Nephron (organoid): ENCODE data around the gene PPHLN1.
"Not testable (repeated sequence)": the region's sequence is repeated elsewhere in the genome, so short reads cannot be mapped to it uniquely, and the experiment has no call there.

Experiments used
- H3K27ac Mint-ChIP-seq, 3 experiments: 2 replicates each; pipeline ENCODE4 v1.8.0; 2020; ENCODE audit warnings: mixed read lengths in 3 of 3, mild to moderate bottlenecking in 2 of 3, moderate library complexity in 1 of 3
- H3K27me3 Mint-ChIP-seq: 2 replicates; pipeline ENCODE4 v1.8.0; 2021; ENCODE audit warnings: low read depth, mild to moderate bottlenecking, moderate library complexity, mixed read lengths
- H3K36me3 Mint-ChIP-seq: 2 replicates; pipeline ENCODE4 v1.8.0; 2020; ENCODE audit warnings: low read depth, mixed read lengths
- H3K4me1 Mint-ChIP-seq: 2 replicates; pipeline ENCODE4 v1.8.0; 2020; ENCODE audit warnings: mixed read lengths
- H3K4me3 Mint-ChIP-seq, 3 experiments: 2 replicates each; pipeline ENCODE4 v1.8.0; 2020; ENCODE audit warnings: mild to moderate bottlenecking in 3 of 3, mixed read lengths in 3 of 3, moderate library complexity in 2 of 3
- H3K9me3 Mint-ChIP-seq: 2 replicates; pipeline ENCODE4 v1.8.0; 2020; ENCODE audit warnings: mixed read lengths
- TF ChIP-seq, protein P1 (sequence below), 3 experiments: fragments of 200-600 bp; sonication (generic); IDR thresholded peaks; one replicate each; pipeline ENCODE4 v1.5.0; 2021; ENCODE audit warnings: antibody characterized with exemption in 3 of 3; ENCODE audit not compliant: unreplicated experiment in 3 of 3

PPHLN1 gene

DNA sequence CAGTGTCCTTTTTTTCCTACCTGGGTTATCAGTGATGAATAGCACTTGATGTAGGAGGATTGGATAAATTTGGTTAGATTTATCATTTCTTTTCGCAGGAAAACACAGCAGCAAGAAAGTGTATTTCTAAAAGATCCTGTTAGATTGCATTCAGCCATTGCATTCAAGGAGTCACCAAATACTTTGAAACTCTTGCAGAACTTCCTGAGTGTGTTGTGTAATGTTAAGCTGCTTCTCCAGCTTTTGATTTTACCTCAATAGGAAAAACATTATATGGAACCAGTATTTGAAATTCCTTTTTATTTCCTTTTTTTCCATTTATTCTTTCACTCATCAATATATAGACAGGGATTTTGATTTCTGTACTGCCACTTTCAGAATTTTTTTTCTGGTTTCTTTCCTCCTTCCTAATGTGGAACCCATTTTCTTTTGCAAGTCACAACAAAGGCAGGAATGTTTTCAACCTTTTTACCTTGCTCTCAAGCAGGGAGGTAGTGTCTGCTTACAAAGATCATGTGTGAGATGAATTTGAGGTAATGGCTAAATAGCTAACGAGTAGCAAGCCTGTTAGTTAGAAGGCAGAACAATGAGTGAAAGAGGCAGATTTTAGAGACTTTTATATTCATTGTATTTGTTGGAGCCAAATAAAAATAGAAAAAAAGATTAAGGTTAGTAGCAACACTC lies 56.2 kb downstream of the PPHLN1 start:
- Mint-ChIP-seq H3K4me3 (no peak overlapping the region), H3K27me3 (no peaks in the 10 kb centered on the region), H3K27ac (peak overlapping the region in 2 of 3 experiments; percentile 21 to 25), H3K36me3 (peaks cover 26% of the 10 kb centered on the region), H3K9me3 (no peaks in the 10 kb centered on the region), H3K4me1 (peaks cover 15% of the 10 kb centered on the region)
- TF ChIP-seq, protein P1, sequence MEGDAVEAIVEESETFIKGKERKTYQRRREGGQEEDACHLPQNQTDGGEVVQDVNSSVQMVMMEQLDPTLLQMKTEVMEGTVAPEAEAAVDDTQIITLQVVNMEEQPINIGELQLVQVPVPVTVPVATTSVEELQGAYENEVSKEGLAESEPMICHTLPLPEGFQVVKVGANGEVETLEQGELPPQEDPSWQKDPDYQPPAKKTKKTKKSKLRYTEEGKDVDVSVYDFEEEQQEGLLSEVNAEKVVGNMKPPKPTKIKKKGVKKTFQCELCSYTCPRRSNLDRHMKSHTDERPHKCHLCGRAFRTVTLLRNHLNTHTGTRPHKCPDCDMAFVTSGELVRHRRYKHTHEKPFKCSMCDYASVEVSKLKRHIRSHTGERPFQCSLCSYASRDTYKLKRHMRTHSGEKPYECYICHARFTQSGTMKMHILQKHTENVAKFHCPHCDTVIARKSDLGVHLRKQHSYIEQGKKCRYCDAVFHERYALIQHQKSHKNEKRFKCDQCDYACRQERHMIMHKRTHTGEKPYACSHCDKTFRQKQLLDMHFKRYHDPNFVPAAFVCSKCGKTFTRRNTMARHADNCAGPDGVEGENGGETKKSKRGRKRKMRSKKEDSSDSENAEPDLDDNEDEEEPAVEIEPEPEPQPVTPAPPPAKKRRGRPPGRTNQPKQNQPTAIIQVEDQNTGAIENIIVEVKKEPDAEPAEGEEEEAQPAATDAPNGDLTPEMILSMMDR (IDR thresholded peaks at IDR 0.05; ENCODE audit: unreplicated experiment in 3 of 3), result no peak

DNA sequence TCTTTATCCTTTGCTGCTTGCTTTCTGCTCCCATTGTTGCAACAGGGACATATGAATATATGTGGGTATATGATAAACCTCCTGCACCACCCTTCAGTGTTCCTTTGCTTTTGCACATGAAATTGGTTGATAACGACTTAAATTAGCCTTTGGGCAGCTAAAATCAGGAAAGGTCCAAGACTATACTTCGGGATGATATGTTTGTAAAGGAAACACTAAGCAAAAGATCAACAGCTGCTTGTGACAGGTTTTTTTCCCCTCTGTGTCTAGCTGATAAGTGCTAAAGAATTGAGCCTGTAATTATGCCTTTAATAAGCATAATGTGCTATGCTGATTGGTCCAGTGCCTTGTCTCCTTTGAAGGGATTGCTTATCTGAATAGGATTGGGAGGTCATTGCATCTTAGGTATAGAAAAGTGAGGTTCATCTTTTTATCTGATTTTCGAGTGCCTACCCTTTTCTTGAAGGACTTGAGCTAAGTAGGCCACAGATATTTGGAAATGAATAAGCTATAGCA lies 59.4 kb downstream of the PPHLN1 start:
- Mint-ChIP-seq H3K4me3 (no peak overlapping the region), H3K36me3 (peaks cover 45% of the 10 kb centered on the region), H3K4me1 (peaks cover 15% of the 10 kb centered on the region), H3K27me3 (no peaks in the 10 kb centered on the region), H3K27ac (peak overlapping the region; percentile 21 to 40 (median 38)), H3K9me3 (no peaks in the 10 kb centered on the region)
- TF ChIP-seq, protein P1 (IDR thresholded peaks at IDR 0.05; ENCODE audit: unreplicated experiment in 3 of 3), result no peak

DNA sequence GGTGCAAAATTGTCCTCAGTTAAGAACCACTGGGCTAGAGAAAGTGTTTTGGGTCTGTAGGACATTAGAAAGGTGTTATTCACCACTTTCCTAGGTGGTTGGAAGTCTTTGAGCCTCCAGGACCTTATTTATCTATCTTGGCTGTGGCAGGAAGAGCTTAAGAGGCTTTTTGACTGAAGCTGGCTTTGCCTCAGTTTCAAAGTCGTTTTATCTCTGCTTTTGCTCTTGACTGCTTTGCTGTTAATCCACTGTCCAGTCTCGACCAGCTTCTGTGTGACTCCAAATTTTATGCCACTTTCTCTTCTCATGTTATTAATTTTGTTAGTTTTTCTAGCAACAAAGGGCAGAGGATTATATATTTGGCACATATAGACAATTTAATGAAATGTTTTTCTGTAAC lies 60.3 kb downstream of the PPHLN1 start:
- H3K27me3 Mint-ChIP-seq, result no peaks in the 10 kb centered on the region

DNA sequence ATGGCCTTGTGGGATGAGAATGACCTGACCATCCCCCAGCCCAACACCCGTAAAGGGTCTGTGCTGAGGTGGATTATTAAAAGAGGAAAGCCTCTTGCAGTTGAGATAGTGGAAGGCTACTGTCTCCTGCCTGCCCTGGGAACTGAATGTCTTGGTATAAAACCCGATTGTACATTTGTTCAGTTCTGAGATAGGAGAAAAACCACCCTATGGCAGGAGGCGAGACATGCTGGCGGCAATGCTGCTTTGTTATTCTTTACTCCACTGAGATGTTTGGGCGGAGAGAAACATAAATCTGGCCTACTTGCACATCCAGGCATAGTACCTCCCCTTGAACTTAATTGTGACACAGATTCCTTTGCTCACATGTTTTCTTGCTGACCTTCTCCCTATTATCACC lies 62.1 kb downstream of the PPHLN1 start:
- H3K9me3 Mint-ChIP-seq, H3K27me3 Mint-ChIP-seq: not testable (repeated sequence)
- H3K4me3 Mint-ChIP-seq, result peak overlapping the region in 1 of 3 experiments; percentile 29
- H3K36me3 Mint-ChIP-seq, result peaks cover 51% of the 10 kb centered on the region
- H3K4me1 Mint-ChIP-seq, result peaks cover 15% of the 10 kb centered on the region
- H3K27ac Mint-ChIP-seq, result peak overlapping the region; percentile 76 to 89 (median 84)

More for the DNA sequence above, 60.3 kb downstream of the PPHLN1 start:
- TF ChIP-seq, protein P1 (IDR thresholded peaks at IDR 0.05; ENCODE audit: unreplicated experiment in 3 of 3), result no peak
- Mint-ChIP-seq H3K9me3 (no peaks in the 10 kb centered on the region), H3K4me1 (peaks cover 15% of the 10 kb centered on the region), H3K27ac (peak overlapping the region; percentile 9 to 70 (median 61)), H3K36me3 (peaks cover 53% of the 10 kb centered on the region), H3K4me3 (no peak overlapping the region)

GRCh38 chr12:42394429-42394828 lies 68.5 kb downstream of the PPHLN1 start:
- peaks cover 36% of the 10 kb centered on the region for H3K36me3 Mint-ChIP-seq
- no peak overlapping the region for H3K4me3 Mint-ChIP-seq
- peaks cover 16% of the 10 kb centered on the region for H3K4me1 Mint-ChIP-seq
- H3K27ac Mint-ChIP-seq, result no peak overlapping the region
- TF ChIP-seq, protein P1 (IDR thresholded peaks at IDR 0.05; ENCODE audit: unreplicated experiment in 3 of 3), result no peak
- no peaks in the 10 kb centered on the region for H3K9me3 Mint-ChIP-seq
- H3K27me3 Mint-ChIP-seq, result no peaks in the 10 kb centered on the region

- Mint-ChIP-seq H3K36me3 (peaks cover 36% of the 10 kb centered on the region), H3K27me3 (no peaks in the 10 kb centered on the region), H3K4me3 (no peak overlapping the region), H3K4me1 (peaks cover 16% of the 10 kb centered on the region), H3K9me3 (no peaks in the 10 kb centered on the region), H3K27ac (peak overlapping the region; percentile 18 to 86 (median 65))
- TF ChIP-seq, protein P1 (IDR thresholded peaks at IDR 0.05; ENCODE audit: unreplicated experiment in 3 of 3), result no peak
These were observed 70.7 kb downstream of the PPHLN1 start for GRCh38 chr12:42396473-42397259.
